T follicular helper cell (primary cell): ENCODE results near the gene ATP2A1.
A peak's percentile ranks its signal among the peaks of the same experiment; 100 is the strongest.

ENCODE experiments used
- DNase-seq: peaks from one replicate; pipeline ENCODE4 v3.0.0-alpha.2; 2020; ENCODE audit warnings: low read depth
- total RNA-seq, 2 experiments: gene quantifications; one replicate each; lab custom pipeline; 2026; lab: John Stamatoyannopoulos, UW

The ATP2A1 gene
- total RNA-seq, result 0.26 to 0.72 reads per million in 2 experiments

GRCh38 chr16:28878083-28878926 lies at the start of gene ATP2A1:
ATP2A1 (plus strand) TSS chr16:28878488; CDS start chr16:28878672, 184 bp downstream.
- no peak for DNase-seq

GRCh38 chr16:28829747-28830146 lies 48.5 kb upstream of the ATP2A1 start:
- no peak for DNase-seq

DNA sequence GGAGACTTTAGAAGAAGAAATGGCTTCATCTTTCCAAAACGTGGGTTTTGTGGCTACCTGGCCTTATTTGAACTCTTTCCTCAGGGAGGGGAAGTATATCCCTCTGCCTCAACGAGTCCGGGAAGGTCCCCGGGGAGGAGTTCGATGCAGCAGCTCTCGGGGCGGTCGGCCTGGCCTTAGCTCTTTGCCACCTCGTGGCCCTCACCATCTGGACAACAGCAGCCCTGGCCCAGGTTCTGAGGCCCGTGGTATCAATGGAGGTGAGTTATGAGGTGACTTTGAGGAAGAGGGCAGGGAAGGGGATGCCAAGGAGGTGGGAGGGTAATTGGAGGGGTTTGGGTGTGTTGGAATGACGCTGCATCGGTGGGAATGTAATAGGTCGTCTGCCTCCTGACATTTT lies 47.8 kb upstream of the ATP2A1 start:
- no peak for DNase-seq

- DNase-seq, result no peak
These were observed 43.9 kb upstream of the ATP2A1 start for GRCh38 chr16:28834349-28834748.

GRCh38 chr16:28834873-28835863 lies 43.1 kb upstream of the ATP2A1 start:
- no peak for DNase-seq

DNA sequence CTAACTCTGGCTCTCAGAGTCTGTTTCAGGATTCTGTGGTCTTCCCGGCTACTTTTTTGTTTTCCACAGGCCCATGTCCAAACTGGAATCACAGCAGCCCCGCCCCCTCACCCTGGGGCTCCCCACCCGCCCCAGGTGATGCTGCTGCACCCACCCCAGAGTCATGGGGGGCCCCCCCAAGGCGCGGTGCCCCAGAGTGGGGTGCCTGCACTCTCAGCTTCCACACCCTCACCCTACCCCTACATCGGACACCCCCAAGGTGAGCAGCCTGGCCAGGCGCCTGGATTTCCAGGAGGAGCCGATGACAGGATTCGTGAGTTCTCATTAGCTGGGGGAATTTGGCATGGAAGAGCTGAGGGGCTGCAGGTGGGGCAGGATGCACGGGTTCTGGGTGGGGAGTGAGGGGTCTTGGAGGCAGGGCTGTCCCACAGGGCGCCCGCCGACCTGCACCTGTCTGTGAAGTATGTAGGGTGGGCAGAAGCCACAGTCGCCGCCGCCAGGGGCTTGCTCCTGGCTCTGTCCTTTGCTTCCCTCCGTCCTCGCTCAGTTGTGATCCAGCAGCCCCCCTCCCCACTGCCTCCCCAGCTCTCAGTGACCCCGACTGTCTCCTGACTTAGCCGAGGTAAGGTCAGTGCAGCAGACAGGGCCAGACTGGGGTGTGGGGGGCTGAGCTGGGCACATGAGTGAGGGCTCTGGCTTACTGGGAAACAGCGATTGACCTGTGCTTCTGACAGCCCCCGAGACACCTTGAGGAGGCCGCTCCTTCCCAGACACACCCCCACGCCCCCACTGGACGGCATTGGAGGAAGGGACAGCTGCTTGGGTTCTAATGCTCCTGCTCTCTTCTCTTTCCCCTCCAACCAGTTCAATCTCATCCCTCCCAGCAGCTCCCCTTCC lies 42.2 kb upstream of the ATP2A1 start:
- DNase-seq, result no peak

DNA sequence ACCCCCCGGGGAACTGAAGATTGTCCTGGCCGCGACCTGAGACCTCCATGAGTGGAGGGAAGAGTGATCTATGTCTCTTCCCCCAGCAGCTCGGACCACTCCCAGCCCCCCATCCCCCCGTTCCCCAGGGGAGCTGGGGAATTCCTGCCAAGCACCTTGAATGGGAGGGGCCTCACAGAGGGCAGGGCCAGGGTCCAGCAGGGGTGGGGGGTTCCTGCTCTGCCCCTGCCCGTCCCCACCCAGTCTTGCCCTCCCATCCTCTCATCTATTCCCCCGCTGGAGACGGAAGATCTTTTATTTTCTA lies 41.6 kb upstream of the ATP2A1 start:
- DNase-seq, result no peak

GRCh38 chr16:28837672-28838557 lies 40.4 kb upstream of the ATP2A1 start:
- no peak for DNase-seq

GRCh38 chr16:28838558-28838918 lies 39.8 kb upstream of the ATP2A1 start:
- no peak for DNase-seq

- DNase-seq, result no peak
These were observed 39.2 kb upstream of the ATP2A1 start for GRCh38 chr16:28839004-28839639.

DNA sequence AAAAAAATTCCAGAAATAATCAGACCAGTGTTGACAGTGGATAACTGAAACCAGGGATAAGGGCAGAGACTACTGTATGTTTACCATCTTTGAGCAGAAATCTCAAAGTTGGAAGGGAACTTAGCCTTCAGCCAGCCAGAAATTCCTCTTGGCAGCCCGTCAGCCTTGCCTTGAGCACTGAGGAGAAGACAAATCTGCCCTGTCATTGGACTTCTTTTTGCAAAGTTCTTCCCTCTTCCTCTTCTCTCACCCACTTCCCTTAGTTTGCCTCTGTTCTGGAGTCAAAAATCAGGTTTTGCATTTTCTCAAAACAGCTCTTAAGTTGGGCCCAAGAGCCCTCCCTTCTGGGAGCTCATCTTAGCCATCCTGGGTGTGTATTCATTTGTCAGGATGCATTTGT lies 38.4 kb upstream of the ATP2A1 start:
- DNase-seq, result no peak

- DNase-seq, result no peak
These were observed 35.6 kb upstream of the ATP2A1 start for GRCh38 chr16:28842696-28843095.

DNA sequence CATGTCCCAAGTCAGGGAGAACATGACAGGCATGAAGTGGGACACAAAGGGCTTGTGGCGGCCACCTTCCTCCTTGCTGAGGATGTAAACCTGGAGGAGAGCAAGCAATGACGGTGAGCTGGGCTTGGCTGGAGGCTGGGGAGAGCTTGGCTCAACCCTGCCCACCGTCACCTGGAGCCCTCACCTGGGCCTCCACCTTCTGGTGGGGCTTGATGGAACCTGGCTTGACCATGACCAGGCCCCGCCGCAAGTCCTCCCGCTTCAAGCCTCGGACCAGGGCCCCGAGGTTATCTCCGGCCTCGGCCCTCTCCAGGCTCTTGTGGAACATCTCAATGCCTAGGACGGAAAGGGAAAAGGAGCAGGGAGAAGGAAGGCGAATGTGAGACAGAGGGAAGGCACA lies 34.5 kb upstream of the ATP2A1 start:
- DNase-seq, result no peak

- DNase-seq, result no peak
These were observed 33.9 kb upstream of the ATP2A1 start for GRCh38 chr16:28844226-28844885.

DNA sequence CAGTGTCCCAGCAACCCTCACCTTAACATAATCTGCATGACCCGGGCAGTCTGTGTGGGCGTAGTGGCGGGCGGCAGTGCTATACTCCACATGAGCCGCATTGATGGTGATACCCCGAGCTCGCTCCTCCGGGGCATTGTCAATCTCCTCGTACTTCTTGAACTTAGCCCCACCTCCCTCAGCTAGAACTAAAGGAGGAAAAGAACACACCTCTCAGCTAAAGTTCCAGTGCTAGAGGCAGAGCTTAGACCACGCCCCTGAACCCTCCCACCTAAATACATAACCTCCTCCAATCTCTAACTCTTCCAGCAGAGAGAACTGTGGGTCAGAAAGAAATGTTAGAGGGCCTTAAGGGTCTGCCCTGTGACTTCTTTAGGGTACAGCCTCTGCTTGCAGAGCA lies 33.0 kb upstream of the ATP2A1 start:
- no peak for DNase-seq

GRCh38 chr16:28845761-28846079 lies 32.6 kb upstream of the ATP2A1 start:
- DNase-seq, result no peak

DNA sequence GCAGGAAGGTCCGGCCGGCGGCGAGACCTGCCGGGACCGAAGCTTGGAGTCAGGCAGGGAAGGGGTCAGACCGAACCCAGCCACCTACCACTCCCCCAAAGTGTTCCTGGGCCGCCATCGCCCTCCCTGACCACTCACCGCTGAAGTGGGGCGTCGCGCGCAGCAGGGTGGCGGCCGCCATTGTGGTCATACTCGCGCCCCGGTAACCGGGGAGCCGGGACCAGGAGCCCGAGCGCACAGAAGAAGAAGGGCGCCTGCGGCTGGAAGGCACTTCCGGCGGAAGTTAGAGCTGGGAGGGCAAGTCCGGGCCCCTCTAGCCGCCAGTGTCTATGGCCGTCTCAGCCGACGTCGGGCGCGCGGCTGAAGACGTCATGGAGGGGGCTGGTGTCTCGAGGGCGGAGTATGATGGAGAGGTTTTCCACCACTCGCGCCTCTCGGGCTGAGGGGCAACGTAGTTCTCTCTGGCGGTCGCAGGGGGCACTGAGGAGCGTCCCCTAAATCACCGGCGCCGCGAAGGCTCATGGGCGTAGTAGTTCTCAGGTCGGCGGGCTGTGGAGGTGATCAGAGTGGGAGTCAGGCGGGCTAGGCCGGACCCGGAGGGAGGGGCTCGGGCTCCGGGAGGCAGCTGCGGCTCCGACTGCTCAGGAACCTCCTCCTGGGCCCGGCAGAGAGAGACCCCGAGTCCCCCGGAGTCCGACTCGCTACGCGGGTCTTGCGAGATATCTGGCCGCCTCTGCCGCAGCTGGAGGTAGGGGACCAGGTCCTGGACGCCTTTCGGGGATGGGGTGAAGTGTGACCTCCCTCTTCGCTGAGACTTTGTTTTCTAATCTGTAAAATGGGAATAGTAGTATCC lies 32.0 kb upstream of the ATP2A1 start, which contains the start of gene TUFM:
Gene TUFM, minus strand, starts transcription at position 269 of the 853 bp plus-strand sequence. Its CDS starts 79 bp downstream, at position 190.
- DNase-seq, result peak; percentile 98

DNA sequence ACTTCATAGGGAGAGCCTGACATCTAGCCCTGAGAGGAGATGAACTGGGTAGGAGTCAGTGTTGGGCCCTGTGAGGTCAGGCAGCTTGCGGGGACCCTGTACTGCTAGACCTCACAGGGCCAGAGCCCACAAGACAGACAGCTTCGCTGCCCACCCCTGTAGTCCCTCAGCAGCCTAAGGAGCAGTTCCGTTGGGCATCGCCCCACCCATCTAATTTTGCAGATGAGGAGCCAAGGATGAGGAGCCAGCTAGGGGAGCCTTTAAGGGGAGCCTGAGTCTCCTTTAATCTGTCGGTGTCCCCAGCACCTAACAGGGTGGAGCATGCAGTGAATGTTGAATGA lies 31.4 kb upstream of the ATP2A1 start:
- DNase-seq, result no peak

DNA sequence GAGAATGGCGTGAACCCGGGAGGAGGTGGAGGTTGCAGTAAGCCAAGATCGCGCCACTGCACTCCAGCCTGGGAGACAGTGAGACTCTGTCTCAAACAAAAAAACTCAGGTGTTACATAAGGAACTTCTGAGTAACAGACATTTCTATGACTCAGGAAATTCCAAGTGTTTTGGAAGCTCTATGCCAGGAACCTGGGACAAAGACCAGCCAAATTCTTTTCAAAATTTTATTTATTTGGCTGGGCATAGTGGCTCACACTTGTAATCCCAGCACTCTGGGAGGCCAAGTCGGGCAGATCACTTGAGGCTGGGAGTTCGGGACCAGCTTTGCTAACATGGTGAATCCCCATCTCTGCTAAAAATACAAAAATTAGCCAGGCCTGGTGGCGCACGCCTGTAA lies 19.9 kb upstream of the ATP2A1 start:
- DNase-seq, result no peak
